ENCODE results near the gene GOLGA6L10. TPM values are rescaled to one million over a fixed set of nuclear protein-coding genes. Genes with fewer than 3 reads are reported as not detected.
A peak's percentile ranks its signal among the peaks of the same experiment; 100 is the strongest.
"Not testable (repeated sequence)": the region's sequence is repeated elsewhere in the genome, so short reads cannot be mapped to it uniquely, and the experiment has no call there.

GOLGA6L10 gene
- total and polyA plus RNA-seq, 2 donors from 2014 or later: 0.45 to 2.5 TPM

- Histone ChIP-seq H3K9ac (ENCODE audit: low read length in 3 of 3) (no peak overlapping the region), H3K36me3 (ENCODE audit: control insufficient read depth in 2 of 3, insufficient read depth in 3 of 3, low read length in 3 of 3) (no peaks in the 10 kb centered on the region), H3K27ac (ENCODE audit: low read depth in 2 of 2, low read length in 2 of 2) (no peak overlapping the region), H3K4me3 (ENCODE audit: low read length in 3 of 3) (no peak overlapping the region), H3K27me3 (ENCODE audit: control insufficient read depth, insufficient read depth, low read length) (no peaks in the 10 kb centered on the region), H3K9me3 (ENCODE audit: control insufficient read depth in 2 of 3, insufficient read depth in 1 of 3, low read length in 3 of 3) (no peaks in the 10 kb centered on the region), H3K4me1 (ENCODE audit: control insufficient read depth in 2 of 3, insufficient read depth in 2 of 3, low read depth in 1 of 3, low read length in 3 of 3) (no peaks in the 10 kb centered on the region)
- DNase-seq (peak in 2 of 5 donors; percentile 12 to 47), FAIRE-seq (no peak)
- TF ChIP-seq CTCF (IDR thresholded peaks at IDR 0.05; ENCODE audit: borderline replicate concordance, extremely low read depth, insufficient read depth): no peak
- intact Hi-C loops (cut with DNase I): no loop called here
Observed at GRCh38 chr15:82312586-82313349, 36.5 kb downstream of the GOLGA6L10 start.

GRCh38 chr15:82311321-82311720, 38.0 kb downstream of the GOLGA6L10 start:
- FAIRE-seq: not testable (repeated sequence)

DNA sequence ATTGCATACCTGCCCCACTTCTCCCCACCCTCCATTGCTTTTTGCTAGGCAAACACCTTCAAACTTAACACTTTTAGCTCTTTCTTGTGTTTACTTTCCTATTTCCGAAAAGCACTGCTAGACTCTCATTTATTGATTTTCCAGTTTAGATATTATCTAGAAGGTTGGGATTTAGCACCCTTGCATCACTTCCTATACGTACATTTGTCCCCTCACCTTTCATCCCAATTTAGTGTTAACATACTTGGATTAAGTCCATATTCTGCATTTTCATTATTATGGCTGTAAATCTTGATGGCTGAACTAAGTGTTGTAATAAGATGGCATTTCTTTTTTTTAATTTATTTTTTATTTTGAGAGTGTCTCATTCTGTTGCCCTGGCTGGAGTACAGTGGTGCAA, 39.5 kb downstream of the GOLGA6L10 start:
- H3K9ac ChIP-seq (ENCODE audit: low read length in 3 of 3): no peak overlapping the region
- no peak overlapping the region for H3K4me3 ChIP-seq (ENCODE audit: low read length in 3 of 3)
- TF ChIP-seq CTCF (IDR thresholded peaks at IDR 0.05; ENCODE audit: borderline replicate concordance, extremely low read depth, insufficient read depth): no peak
- no peak for DNase-seq
- no peaks in the 10 kb centered on the region for H3K27me3 ChIP-seq (ENCODE audit: control insufficient read depth, insufficient read depth, low read length)
- H3K4me1 ChIP-seq (ENCODE audit: control insufficient read depth in 2 of 3, insufficient read depth in 2 of 3, low read depth in 1 of 3, low read length in 3 of 3): no peaks in the 10 kb centered on the region
- intact Hi-C loops (cut with DNase I): no loop called here
- FAIRE-seq: no peak
- H3K27ac ChIP-seq (ENCODE audit: low read depth in 2 of 2, low read length in 2 of 2): no peak overlapping the region
- H3K36me3 ChIP-seq (ENCODE audit: control insufficient read depth in 2 of 3, insufficient read depth in 3 of 3, low read length in 3 of 3): no peaks in the 10 kb centered on the region
- no peaks in the 10 kb centered on the region for H3K9me3 ChIP-seq (ENCODE audit: control insufficient read depth in 2 of 3, insufficient read depth in 1 of 3, low read length in 3 of 3)

More at GRCh38 chr15:82311321-82311720, 38.0 kb downstream of the GOLGA6L10 start:
- H3K9me3 ChIP-seq (ENCODE audit: control insufficient read depth in 2 of 3, insufficient read depth in 1 of 3, low read length in 3 of 3); H3K27me3 ChIP-seq (ENCODE audit: control insufficient read depth, insufficient read depth, low read length); intact Hi-C loops (cut with DNase I); H3K9ac ChIP-seq (ENCODE audit: low read length in 3 of 3); H3K4me3 ChIP-seq (ENCODE audit: low read length in 3 of 3); H3K27ac ChIP-seq (ENCODE audit: low read depth in 2 of 2, low read length in 2 of 2); DNase-seq; H3K36me3 ChIP-seq (ENCODE audit: control insufficient read depth in 2 of 3, insufficient read depth in 3 of 3, low read length in 3 of 3); H3K4me1 ChIP-seq (ENCODE audit: control insufficient read depth in 2 of 3, insufficient read depth in 2 of 3, low read depth in 1 of 3, low read length in 3 of 3): not testable (repeated sequence)

- no peaks in the 10 kb centered on the region for H3K36me3 ChIP-seq (ENCODE audit: control insufficient read depth in 2 of 3, insufficient read depth in 3 of 3, low read length in 3 of 3)
- intact Hi-C loops (cut with DNase I): no loop called here
- no peaks in the 10 kb centered on the region for H3K27me3 ChIP-seq (ENCODE audit: control insufficient read depth, insufficient read depth, low read length)
- H3K9me3 ChIP-seq (ENCODE audit: control insufficient read depth in 2 of 3, insufficient read depth in 1 of 3, low read length in 3 of 3): no peaks in the 10 kb centered on the region
- H3K4me1 ChIP-seq (ENCODE audit: control insufficient read depth in 2 of 3, insufficient read depth in 2 of 3, low read depth in 1 of 3, low read length in 3 of 3): no peaks in the 10 kb centered on the region
- H3K9ac ChIP-seq (ENCODE audit: low read length in 3 of 3): no peak overlapping the region
- no peak for TF ChIP-seq CTCF (IDR thresholded peaks at IDR 0.05; ENCODE audit: borderline replicate concordance, extremely low read depth, insufficient read depth)
- H3K4me3 ChIP-seq (ENCODE audit: low read length in 3 of 3): no peak overlapping the region
- DNase-seq: no peak
- H3K27ac ChIP-seq (ENCODE audit: low read depth in 2 of 2, low read length in 2 of 2): no peak overlapping the region
- no peak for FAIRE-seq
Observed at GRCh38 chr15:82307714-82308081, 41.6 kb downstream of the GOLGA6L10 start.
